8988T (cell line): Measurements from ENCODE around the gene ATP6AP1.
"Not testable (repeated sequence)": the region's sequence is repeated elsewhere in the genome, so short reads cannot be mapped to it uniquely, and the experiment has no call there.

Experiments used
- DNase-seq: peaks from one replicate; pipeline ENCODE4 v3.0.0; 2011

The ATP6AP1 gene

DNA sequence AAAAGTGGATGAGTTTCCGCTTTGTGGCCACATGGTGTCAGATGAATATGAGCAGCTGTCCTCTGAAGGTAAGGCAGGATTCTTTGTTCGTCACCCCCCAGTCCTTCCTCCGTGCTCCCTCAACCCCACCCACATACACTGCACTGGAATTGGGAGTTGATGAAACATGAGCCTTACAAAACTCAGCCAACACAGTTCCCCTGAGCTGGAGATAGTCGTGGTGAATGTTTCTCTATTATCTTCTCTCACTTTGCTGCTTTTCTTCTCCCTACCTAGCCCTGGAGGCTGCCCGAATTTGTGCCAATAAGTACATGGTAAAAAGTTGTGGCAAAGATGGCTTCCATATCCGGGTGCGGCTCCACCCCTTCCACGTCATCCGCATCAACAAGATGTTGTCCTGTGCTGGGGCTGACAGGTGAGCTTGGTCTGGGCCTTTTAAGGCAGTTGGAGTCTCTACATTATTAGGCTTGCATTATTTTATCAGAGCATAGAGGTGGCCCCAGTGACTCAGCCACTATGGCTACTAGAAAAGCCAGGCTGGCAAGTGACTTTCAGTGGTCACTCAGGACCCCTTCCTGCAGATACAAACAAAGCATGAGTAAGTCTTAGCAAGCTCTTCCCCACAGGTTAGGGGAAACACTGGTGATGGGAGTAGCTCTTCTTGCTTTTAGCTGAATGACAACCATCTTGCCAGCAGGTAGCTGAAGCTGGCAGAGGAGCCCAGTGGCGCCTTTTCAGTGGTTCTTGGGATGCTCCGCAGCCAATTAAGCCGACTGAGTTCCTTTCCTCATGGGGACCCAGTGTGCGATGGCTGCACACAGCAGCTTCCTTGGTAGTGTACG is 28.7 kb upstream of the ATP6AP1 start:
- no peak for DNase-seq

DNA sequence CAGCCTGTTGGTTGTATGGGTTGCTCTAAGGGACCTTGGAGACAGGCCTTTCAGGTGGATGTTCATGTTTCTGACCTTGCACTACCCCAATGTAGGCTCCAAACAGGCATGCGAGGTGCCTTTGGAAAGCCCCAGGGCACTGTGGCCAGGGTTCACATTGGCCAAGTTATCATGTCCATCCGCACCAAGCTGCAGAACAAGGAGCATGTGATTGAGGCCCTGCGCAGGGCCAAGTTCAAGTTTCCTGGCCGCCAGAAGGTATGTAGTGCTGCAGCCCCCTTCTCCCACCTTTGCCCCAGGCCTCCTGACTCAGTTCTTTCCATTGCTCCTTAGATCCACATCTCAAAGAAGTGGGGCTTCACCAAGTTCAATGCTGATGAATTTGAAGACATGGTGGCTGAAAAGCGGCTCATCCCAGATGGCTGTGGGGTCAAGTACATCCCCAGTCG is 28.1 kb upstream of the ATP6AP1 start:
- not testable (repeated sequence) for DNase-seq

DNA sequence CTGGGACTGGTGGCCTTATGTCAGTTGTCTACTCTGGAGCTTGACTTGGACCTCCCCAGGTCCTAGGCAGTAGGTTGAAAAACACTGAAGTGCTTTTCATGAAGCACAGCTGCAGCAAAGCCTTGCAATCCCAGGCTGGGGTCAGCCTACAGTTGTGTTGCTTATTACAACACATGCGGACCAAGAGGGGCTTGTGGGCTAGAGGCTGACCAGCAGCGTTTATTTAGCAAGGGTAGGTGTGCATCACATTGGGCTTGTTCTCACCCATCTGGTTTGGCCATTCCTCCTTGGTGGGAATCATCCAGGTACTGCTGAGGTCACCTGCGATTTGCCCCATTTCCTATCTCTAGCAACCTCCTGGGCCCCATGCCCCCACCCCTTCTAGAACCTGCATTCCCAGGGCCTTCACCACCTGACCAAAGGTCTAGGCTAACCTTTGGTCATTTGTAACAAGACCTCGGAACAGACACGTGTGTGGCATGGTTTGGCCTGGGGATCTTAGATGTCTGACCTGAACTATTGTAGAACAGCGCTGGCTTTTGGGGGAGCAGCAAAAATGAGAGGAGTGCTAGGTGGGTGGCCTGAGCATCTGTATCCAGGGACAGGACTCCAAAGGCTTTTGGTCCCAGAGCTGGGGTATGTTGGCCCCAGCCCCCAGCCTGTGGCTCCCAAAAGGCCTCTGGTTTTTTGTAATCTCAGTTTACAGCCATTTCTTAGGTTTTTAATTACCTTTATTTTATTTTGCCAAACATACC is 27.3 kb upstream of the ATP6AP1 start:
- no peak for DNase-seq

DNA sequence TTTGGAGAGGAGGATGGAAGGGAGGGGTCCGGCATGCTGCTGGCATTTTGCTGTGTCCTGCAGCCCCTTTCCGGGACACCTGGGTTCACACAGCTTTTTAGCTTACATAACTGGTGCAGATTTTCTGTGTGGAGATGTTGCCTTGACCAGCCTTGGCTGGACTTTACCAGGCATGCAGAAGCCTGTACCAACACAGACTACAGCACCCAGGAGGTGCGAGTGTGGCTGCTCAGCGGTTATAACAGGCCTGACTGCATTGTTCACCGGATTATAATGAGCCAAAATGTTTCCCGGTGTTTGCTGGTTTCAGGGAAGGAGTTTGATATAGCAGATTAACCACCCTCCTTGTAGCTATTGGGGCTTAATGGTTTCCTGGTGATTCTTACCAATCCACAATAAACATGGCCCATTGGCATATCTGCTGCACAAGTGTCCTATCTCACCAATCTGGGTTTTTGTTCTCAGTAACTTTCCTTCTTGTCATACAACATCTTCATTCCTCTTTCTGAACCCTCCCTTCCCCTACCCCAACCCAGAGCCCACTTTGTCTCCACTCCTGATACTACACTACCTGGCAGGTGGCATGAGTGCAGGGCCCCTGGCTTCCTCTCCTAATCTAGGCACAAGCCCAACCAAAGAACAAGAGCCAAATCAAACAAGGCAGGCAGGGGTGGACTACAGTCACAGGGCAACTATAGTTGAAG is 26.4 kb upstream of the ATP6AP1 start:
- no peak for DNase-seq

DNA sequence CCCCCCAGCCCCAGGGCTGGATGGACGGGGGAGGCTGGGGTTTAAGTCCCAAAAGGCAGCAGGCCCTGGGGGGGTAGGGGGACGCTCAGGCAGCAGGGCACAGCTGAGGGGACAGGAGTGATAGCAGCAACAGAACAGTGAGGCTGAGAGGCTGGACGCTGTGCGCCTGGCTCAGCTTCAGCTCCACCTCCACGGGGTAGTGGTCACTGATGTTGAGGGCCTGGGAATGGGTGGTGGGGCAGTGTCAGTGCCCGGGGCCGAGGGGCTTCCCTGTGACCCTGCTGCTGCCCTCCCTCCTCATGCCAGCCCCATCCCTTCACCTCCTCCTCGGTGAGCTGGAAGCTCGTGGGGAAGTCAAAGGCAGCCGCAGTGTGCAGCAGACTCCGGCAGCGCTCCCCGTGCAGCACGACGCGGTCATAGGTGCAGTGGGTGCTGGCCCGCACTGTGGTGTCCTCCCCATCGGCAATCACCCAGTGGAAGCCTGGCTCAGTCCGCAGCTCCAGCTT is 25.8 kb upstream of the ATP6AP1 start:
- DNase-seq: no peak

DNA sequence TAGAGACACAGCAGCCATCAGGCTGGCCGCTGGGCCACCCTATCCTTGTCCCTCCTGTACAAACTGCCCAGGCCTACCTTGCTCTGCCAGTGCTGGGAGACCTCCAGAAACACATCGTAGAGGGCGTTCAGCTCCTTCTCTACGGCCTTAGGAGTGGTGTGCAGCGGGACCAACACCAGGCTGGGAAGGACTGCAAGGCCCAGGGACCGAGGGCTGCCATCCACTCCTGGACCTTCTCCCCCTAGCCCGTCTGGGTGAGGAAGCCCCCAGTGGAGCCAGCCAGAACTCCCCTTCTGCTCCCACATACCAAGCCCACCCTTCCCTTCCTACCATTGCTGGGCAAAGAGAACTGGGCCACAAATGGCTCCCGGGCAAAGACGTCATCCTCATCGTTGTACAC is 25.3 kb upstream of the ATP6AP1 start:
- no peak for DNase-seq

DNA sequence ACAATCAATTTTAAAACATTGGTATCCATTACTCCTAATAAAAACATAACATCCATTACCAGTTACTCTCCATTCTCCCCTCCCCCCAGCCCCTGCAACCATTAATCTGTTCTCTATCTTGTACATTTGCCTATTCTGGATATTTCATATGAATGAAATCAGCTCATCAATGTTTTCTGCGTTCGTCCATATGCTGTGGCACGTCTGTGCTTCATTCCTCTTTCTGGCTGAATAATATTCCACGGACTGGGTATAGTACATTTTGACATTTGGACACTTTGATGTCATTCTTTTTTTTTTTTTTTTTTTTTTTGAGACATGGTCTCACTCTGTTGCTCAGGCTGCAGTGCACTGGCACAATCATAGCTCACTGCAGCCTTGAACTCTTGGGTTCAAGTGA is 24.6 kb upstream of the ATP6AP1 start:
- no peak for DNase-seq

DNA sequence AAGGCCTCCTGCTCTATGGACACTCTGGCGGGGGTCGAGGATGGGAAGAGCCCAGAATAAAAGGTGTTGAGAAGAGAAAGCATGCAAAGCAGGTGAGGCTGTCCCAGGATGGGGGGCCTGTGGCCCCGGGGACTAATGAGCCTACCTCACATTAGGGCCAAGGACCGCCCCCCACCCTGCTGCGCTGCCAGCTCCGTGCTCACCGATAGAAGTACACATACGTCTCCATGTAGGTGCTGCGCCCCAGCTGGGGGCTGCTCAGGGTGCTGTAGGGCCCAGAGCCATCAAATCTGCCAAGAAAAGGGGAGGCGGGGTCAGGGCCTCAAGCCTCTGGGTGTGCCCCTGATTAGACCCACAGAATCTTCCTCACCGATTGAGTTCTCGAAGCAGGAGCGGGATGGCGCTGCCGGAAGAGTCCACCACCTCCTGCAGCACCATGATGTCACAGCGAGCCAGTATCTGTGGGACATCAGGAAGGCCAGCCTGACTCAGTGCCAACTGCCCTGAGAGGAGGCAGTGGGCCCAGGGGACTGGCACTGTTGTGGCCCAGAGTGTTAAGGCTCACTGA is 23.8 kb upstream of the ATP6AP1 start:
- DNase-seq: no peak

DNA sequence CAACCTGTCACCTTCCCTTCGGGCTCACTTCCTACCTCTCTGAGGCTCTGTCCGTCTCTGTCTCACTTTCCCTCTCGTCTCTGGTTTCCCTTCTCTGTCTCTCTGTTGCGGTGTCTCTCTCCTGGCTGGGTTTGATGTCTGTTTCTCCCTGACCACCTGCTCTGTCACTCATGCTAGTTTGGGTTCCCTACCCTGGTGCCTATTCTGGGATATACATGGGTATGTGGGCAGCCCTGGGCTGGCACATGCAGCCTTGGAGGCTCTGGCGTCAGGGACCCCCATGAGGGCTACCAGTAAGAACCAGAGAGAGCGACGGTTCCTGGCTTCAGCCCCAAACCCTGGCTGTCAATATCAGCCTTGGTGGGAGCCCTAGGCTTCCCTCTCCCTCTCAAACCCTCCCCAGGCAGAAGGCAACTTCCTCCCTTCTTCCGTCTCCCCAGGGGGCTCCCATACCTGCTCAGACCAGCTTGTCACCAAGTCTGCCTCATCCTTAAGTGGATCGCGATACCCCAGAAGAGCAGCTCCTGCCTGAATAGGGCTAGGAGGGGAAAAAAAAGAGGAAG is 19.7 kb upstream of the ATP6AP1 start:
- DNase-seq: no peak

DNA sequence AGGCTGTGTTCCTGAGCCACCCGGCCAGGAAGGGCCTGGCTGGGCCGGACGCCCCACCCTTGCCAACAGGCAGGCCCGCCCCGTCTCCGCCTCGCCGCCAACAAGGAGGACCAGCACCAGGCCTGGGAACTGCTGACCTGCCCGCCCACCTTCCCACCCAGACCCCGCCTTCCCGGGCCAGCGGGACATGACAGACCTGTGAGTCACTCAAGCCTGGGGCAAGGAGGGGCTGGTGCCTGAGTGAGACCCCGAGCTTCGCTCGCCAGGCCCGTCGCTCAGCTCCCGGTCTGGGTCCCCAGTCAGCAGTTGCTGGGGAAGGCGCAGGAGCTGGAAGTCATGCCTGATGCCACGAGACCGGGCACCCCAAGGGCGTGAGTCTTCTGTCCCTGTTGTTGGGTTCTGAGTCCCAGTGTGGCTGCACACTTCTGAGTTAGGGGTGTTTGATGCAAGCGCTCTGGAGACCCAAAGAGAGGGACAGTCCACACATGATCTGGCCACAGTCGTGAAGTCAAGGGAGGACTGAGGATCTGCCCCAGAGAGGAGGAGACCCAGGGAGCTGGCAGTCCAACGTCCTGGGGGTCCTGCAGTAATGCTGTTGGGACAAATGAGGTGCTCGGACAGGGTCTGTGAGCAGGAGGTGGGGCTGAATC is 19.1 kb upstream of the ATP6AP1 start, which contains the start of gene DNASE1L1:
TSS of gene DNASE1L1 (minus strand) at position 33 of the 650 bp plus-strand sequence. CDS start 3,686 bp downstream, outside the sequence.
- DNase-seq: peak; percentile 78

DNA sequence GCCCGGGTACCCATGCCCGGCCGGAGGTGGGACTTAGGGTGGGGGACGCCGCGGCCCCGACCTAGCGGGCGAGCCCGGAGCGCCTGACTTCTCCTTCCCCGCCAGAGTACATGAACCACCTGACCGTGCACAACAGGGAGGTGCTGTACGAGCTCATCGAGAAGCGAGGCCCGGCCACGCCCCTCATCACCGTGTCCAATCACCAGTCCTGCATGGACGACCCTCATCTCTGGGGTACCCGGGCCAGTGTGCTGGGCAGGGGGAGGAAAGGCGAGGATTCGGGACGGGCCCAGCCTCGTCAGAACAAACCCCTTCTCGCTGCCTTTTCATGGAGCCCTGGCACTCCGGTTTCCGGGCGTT is 16.5 kb upstream of the ATP6AP1 start:
- DNase-seq: no peak

DNA sequence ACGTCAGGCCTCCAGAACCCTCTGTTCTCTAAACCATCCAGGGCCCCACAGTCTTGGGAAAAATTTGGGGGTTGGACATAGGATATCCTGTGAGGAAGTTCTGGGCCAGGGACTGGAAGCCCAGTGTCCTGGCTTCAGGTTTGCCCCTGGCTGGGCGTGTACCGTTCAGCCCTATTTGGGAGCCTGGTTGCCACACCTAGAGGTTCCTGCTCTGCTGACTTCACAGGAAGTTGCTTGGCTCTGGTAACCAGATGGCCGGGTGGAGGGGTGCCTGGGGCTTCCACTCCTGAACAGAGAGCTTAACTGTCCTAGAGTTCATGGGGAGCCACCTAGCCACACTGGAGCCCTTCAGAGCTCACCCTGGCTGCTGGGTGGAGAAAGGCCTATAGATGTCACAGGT is 16.0 kb upstream of the ATP6AP1 start:
- no peak for DNase-seq

DNA sequence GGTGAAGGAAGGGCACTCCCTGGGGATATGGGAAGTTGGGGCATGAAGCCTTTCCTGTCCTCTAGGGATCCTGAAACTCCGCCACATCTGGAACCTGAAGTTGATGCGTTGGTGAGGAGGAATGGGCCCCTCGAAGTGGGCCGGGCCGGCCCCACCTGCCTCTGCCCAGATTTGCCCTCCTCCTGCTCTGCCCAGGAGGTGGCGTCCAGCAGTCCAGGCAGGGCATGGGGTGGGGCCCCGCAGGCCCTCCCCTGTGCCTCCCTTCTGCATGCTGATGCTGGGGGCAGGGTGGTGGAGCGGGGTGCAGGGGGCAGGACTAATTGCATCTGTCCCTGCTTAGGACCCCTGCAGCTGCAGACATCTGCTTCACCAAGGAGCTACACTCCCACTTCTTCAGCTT is 15.3 kb upstream of the ATP6AP1 start:
- no peak for DNase-seq

DNA sequence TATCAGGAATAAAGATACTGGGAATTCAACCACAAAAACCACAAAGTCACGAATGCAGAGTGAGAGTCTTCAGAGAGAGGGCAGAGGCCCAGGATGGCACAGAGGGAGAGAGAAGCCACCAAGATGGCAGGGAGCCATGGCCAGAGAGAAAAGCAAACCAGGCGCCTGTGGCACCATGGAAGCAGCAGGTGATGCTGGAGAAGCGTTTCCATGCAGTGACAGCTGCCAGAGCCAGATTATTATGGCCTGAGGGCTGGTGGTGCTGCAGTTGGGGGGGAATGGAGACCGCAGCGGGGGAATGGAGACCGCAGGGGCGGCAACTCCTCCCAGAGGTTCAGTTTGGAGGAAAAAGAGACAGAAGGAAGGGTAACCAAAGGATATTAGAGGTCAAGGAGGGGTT is 11.3 kb upstream of the ATP6AP1 start:
- DNase-seq: no peak

DNA sequence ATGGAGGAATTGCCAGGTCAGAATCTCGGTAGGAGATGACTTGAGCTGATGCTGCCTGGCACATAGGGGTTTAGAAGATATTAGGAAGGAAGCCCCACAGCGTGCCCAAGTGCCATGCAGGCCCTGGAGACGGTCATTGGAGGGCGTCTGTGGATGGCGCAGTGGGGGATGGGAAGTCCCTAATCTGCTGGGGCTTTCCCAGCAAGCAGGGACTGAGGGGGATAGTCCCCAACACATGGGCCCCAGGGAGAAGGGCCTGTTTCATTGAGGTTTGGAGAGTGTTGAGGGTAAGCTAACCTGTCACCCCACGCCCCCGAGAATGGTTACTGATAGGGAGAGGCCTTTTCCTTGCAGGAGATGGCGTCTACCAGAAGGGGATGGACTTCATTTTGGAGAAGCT is 9.3 kb upstream of the ATP6AP1 start:
- no peak for DNase-seq

DNA sequence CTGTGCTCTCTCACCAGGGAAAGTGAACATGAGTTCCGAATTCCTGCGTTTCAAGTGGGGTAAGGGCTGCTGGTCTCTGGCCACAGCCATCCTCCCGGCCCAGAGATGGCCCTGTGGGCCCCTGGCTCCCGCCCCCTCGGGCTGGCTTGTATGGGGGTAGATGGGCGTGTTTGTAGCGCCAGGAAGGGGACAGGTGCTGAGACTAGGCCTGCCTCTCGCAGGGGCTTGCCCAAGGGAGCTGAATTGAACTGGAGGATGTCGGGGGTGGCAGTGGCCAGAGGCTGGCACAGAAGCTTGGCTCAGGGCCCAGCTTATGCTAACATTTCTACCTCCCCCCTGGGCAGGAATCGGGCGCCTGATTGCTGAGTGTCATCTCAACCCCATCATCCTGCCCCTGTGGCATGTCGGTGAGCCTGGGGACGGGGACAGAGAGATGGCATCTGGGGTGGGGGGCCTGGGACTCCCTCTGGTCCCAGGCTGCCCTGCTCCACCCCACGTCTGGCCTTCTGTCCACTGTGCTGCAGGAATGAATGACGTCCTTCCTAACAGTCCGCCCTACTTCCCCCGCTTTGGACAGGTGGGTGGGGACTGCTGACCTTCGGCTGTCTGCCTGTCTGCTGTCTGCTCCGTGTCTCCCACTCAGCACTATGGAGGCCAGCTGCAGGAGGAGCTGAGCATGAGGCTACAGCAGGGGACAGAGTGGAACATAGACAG is 8.6 kb upstream of the ATP6AP1 start:
- DNase-seq: no peak

DNA sequence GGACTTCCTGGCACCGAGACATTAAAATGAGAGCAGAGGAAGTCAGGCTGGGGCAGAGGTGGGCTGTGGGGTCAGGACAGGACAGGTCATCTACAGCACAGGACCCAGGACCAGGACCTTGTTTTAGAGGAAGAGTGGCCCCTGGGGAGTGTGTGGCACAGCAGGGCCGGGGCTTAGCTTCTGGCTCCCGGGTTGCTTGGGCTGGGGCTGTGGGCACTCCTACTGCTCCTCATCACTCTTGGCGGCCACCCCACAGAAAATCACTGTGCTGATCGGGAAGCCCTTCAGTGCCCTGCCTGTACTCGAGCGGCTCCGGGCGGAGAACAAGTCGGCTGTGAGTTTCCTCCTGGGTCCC is 8.1 kb upstream of the ATP6AP1 start:
- DNase-seq: no peak

DNA sequence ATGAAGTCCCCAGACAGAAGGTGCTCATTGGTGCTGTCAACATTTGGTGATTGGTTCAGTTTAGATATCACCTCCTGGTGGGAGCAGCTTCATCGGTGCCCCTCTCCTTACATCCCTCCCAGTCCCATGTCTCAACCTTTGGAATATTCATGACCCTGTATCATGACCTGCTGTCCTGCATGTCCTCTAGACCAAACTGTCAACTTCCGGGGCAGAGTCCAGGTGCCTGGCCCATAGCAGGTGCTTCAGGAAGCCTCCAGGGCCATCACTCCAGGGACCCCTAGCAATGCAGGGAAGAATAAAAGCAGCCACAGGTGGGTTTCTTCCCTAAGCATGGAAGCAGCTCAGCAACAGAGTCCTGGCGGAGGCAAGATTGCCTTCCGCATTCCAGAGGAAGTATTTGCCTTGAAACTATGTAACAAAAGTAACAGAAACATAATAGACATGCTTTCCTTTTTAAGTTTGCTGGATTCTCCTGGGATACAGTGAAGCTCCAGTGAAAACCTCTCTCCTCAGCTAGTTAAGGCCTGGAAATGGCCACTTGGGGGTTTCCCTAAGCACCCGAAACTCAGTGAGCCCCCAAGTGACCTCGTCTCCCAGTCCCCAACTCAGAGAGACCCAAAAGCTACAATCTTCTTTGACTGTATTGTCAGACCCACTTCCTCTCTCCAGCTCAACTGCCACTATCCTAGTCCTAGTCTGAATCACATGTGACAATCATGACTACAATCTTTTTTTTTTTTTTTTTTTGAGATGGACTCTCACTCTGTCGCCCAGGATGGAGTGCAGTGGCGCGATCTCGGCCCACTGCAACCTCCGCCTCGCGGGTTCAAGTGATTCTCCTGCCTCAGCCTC is 1.3 kb upstream of the ATP6AP1 start:
- no peak for DNase-seq

DNA sequence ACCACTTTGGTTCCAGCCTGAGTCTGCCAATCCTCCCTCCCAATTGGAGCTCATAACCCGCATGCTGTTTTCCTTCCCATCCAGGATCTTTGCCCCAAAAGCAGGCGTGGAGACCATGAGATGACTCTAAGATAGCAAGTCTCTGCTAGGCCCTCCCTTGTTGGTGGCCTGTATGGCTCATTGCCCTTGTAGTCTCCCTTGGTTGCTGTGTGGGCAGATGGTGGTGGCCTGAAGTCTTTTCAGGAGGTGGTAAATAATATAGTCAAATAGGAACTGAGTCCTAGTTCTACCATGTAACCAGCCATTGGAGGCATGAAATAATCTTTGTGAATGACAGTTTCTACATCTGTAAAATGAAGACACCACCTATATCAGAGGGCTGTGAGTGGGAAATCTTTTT is 1.2 kb downstream of the ATP6AP1 start:
- DNase-seq: no peak

DNA sequence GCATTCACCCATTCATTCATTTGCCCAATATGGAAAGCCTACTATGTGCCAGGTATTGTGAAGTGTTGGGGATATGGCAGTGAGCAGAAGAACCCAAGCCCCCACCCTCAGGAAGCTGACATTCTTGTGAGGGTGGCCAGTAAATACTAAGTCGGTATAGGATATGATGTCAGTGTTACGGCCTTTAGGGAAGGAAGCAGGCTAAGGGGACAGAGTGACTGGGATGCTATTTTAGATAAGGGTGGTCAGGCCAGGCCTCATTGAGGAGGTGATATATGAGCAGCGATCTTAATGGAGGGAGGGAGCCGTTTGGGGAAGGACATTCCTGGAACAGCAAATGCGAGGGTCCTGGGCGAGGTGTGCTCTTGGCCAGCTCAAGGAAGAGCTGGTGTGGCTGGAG is 2.0 kb downstream of the ATP6AP1 start:
- DNase-seq: no peak

DNA sequence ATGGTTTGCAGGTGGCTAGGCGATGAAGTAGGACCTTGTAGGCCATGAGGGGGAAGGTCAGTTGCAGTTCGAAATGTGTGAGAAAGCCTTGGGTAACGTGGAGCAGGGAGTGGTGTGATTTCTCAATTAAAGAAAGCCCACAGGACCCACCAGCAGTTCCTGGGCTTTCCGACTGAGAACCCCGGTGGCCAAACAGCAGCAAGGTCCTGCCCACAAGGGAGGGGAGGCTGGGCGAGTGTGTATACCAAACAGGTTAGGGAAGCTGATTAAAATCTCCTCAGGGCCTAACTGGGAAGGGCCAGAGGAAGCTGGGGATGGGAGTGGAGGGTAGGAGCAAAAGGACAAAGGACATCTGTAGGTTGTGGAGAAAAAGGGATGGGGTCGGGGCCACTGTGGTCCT is 2.4 kb downstream of the ATP6AP1 start:
- no peak for DNase-seq
